Psoas muscle (tissue), 8 donors: ENCODE measurements around the gene PLA2G12A. TPM values are rescaled to one million over a fixed set of nuclear protein-coding genes. Genes with fewer than 3 reads are reported as not detected.
A peak's percentile ranks its signal among the peaks of the same experiment; 100 is the strongest.

Experiments
- ATAC-seq, 4 donors: fragments of 200-7000 bp; cut with Tn5 transposase; one replicate each; pipeline ENCODE4 v1.9.1; 2020; ENCODE audit warnings: moderate library complexity in 3 of 4, mild to moderate bottlenecking in 2 of 4
- DNase-seq, 2 donors: peaks; one replicate each; pipeline ENCODE4 v3.0.0-alpha.2; 2020
- H3K27ac ChIP-seq: fragments of 200-600 bp; one replicate; pipeline ENCODE4 v1.8.0; 2022
- H3K27me3 ChIP-seq, 3 donors: fragments of 200-600 bp in 1 of 3; one replicate each; pipeline versions ENCODE4 v1.6.1 to v1.8.0; 2013 to 2022; ENCODE audit warnings: low read length in 2 of 3, mild to moderate bottlenecking in 2 of 3, moderate library complexity in 1 of 3; ENCODE audit not compliant: insufficient read depth in 3 of 3
- H3K36me3 ChIP-seq, 2 donors: fragments of 200-600 bp in 1 of 2; one replicate each; pipeline versions ENCODE4 v1.6.1 to v1.8.0; 2013 to 2022; ENCODE audit warnings: low read depth in 1 of 2, mild to moderate bottlenecking in 1 of 2, moderate library complexity in 1 of 2; ENCODE audit not compliant: insufficient read depth in 1 of 2
- H3K4me1 ChIP-seq: fragments of 200-600 bp; one replicate; pipeline ENCODE4 v1.8.0; 2022
- H3K4me3 ChIP-seq: fragments of 200-600 bp; one replicate; pipeline ENCODE4 v1.8.0; 2022; ENCODE audit warnings: mild to moderate bottlenecking
- H3K9me3 ChIP-seq: fragments of 200-600 bp; one replicate; pipeline ENCODE4 v1.8.0; 2022
- WGBS, 3 donors: extraction: QIAGEN DNeasy Blood & Tissue Kit; methylation state at CpG; one replicate each; pipeline versions ENCODE4 v1.1.6 to v1.1.7; 2013; 5-methylcytosine and 5-hydroxymethylcytosine counted together
- intact Hi-C, 2 donors: fragments of 100-400 bp; cut with DNase I; formaldehyde crosslinking; loops; one replicate each; pipeline versions ENCODE4 v1.11.0 to v1.14.2; 2022
- polyA plus RNA-seq, 3 donors: library from polyadenylated mRNA; stranded (reverse); fragments of 200-250 nt; gene quantifications; one replicate each; pipeline ENCODE4 v1.2.3, GENCODE V29; 2013
- total RNA-seq, 4 donors: library from RNA; stranded (reverse); fragmentation: NEBNext Ultra II Directional in 2 of 4; extraction: Animal tissue kit (Norgen Biotek cat#: 25700) in 2 of 4; gene quantifications; one replicate each; pipeline versions ENCODE4 v1.2.1 to v1.2.4, GENCODE V29; 2021 to 2023
- TF ChIP-seq, protein P1 (sequence below): fragments of 200-600 bp; IDR thresholded peaks from one replicate; pipeline ENCODE4 v1.8.0; 2022; ENCODE audit warnings: antibody characterized with exemption
- donor health status: healthy with polysubstance abuse.
- donor health status: DM: no; HTN: no; CAD: no; lungs with moderate emphysema.
- donor health status: Bipolar disorder and iron deficiency.
- donor health status: healthy.
- donor health status: DM: yes; HTN: yes; CAD: no.
- donor health status: DM: no; HTN: no; CAD: no.
- donor health status: DM: no; HTN: no; CAD: no.
- donor health status: DM: yes; HTN: yes; CAD: no.

Gene PLA2G12A
- total and polyA plus RNA-seq, 7 donors: 19.1 to 52.5 (median 31.9) TPM

DNA sequence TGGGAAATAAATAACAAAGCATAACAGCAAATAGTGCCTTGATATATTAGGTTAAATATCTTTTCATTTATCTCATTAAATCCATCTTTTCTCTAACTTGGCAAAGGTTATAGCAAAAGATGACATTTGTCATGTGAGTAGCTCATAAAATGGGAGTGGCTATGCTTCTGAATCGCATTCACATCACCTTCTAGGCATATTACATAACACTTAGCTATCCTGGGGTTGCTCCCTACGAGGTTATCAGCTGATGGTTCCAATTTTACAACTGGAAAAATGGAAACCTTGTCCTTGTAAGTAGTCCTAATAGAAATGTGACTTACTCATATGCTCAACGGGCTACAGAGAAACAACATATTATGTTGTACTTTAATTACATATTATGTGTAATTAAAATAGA lies 16.4 kb downstream of the PLA2G12A start:
- 72 to 89% (median 75%) methylated on average over 3 of the region's 3 CpGs for WGBS, 3 donors
- TF ChIP-seq, protein P1, sequence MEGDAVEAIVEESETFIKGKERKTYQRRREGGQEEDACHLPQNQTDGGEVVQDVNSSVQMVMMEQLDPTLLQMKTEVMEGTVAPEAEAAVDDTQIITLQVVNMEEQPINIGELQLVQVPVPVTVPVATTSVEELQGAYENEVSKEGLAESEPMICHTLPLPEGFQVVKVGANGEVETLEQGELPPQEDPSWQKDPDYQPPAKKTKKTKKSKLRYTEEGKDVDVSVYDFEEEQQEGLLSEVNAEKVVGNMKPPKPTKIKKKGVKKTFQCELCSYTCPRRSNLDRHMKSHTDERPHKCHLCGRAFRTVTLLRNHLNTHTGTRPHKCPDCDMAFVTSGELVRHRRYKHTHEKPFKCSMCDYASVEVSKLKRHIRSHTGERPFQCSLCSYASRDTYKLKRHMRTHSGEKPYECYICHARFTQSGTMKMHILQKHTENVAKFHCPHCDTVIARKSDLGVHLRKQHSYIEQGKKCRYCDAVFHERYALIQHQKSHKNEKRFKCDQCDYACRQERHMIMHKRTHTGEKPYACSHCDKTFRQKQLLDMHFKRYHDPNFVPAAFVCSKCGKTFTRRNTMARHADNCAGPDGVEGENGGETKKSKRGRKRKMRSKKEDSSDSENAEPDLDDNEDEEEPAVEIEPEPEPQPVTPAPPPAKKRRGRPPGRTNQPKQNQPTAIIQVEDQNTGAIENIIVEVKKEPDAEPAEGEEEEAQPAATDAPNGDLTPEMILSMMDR: no peak
- intact Hi-C loops: no loop called here
- ATAC-seq (no peak), DNase-seq (no peak)
- H3K4me1 ChIP-seq: no peaks in the 10 kb centered on the region
- H3K9me3 ChIP-seq: no peaks in the 10 kb centered on the region
- H3K27ac ChIP-seq: no peak overlapping the region
- no peak overlapping the region for H3K4me3 ChIP-seq
- H3K36me3 ChIP-seq: peaks cover 2 to 51% of the 10 kb centered on the region in 2 donors
- no peaks in the 10 kb centered on the region for H3K27me3 ChIP-seq

DNA sequence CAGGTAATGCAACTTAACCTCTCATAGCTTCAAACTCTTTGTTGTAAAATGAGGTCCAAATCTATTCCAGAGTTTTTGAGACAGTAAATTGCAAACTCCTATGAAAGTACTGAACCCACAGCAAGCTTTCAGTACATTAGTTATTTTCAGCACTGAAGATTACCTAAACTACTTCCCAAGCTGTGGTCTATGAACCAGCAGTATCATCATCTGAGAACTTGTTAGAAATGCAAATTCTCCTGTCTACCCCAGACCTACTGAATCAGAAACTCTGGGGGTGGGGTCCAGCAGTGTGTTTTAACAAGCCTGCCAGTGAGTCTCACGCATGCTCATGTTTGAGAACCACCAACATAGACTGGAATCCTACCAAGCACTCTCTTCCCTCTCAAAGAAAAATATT lies 20.9 kb downstream of the PLA2G12A start:
- Histone ChIP-seq H3K27ac (no peak overlapping the region), H3K4me3 (no peak overlapping the region), H3K27me3 (no peaks in the 10 kb centered on the region), H3K4me1 (no peaks in the 10 kb centered on the region), H3K9me3 (no peaks in the 10 kb centered on the region), H3K36me3 (peaks cover 0 to 33% of the 10 kb centered on the region in 2 donors)
- no peak for ATAC-seq
- intact Hi-C loops: loop anchor here (10.0 kb wide), 3 partner anchors 154 to 274 kb away; partner anchors contain the start of gene SEC24B (in 1 of the 2)
- TF ChIP-seq, protein P1: no peak
- 88 to 97% (median 95%) methylated on average over 1 of the region's 1 CpG for WGBS, 3 donors
- no peak for DNase-seq

DNA sequence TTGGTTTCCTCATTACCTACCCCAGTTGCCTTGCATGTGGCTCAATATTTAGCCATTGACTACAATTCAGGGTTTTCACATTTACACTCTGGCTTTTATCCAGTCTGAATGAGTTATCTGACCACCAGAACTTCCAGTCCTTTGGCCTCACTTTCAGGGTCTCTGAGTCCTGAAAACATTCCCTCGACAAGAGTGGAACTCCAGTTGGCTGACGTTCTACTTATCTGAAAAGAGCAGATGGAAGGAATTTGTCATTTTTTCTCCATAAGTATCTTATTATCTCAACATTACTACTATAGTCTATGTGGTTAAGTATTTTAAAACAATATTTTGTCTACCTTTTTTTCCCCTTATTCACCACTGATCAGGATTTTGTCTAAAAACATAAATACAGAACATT lies 21.4 kb downstream of the PLA2G12A start:
- DNase-seq: no peak
- ATAC-seq: no peak
- peaks cover 0 to 28% of the 10 kb centered on the region in 2 donors for H3K36me3 ChIP-seq
- H3K27me3 ChIP-seq: no peaks in the 10 kb centered on the region
- intact Hi-C loops: loop anchor here (10.0 kb wide), 3 partner anchors 154 to 274 kb away; partner anchors contain the start of gene SEC24B (in 1 of the 2)
- no peak overlapping the region for H3K4me3 ChIP-seq
- no peaks in the 10 kb centered on the region for H3K4me1 ChIP-seq
- TF ChIP-seq, protein P1: no peak
- 32 to 74% (median 44%) methylated on average over 2 of the region's 2 CpGs for WGBS, 3 donors
- no peaks in the 10 kb centered on the region for H3K9me3 ChIP-seq
- no peak overlapping the region for H3K27ac ChIP-seq

DNA sequence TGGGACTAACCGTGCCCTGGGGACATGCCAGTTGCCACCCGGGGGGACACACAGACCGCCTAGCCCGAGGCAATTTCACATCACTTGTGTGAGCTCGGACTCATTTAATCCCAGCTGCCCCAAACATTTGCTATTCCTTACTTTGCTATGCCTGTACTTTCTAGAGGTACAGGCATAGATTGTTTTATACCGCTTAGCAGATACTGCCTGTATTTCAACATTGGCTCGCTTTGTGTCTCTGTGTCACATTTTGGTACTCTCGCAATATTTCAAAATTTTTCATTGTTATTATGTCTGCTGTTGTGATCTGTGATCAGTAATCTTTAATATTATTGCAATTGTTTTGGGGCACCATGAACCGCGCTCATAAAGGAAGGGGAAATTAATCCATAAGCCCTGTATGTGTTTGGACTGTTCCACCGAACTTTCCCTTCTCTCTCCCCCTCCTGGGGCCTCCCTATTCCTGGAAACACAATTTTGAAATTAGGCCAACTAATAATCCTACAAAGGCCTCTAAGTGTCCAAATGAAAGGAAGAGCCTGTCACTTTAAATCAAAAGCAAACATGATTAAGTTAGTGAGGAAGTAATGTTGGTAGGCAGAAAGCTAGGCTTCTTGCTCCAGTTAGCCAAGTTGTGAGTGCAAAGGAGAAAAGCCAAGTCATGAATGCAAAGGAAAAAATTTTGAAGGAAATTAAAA lies 26.1 kb downstream of the PLA2G12A start:
- Histone ChIP-seq H3K27ac (peak overlapping the region; percentile 70), H3K4me3 (peak overlapping the region; percentile 77), H3K36me3 (peaks cover 0 to 8% of the 10 kb centered on the region in 2 donors), H3K4me1 (peaks cover 9% of the 10 kb centered on the region), H3K27me3 (no peaks in the 10 kb centered on the region), H3K9me3 (no peaks in the 10 kb centered on the region)
- TF ChIP-seq, protein P1: no peak
- 18 to 20% (median 18%) methylated on average over 11 of the region's 11 CpGs for WGBS, 3 donors
- intact Hi-C loops: loop anchor here (5.0 to 10.0 kb wide), 7 partner anchors 98 to 273 kb away; partner anchors contain the start of genes SEC24B (in 2 of the 2), CFI (in 1 of the 2) and GAR1 (in 1 of the 2)
- no peak for DNase-seq
- ATAC-seq: no peak
